PC-9 (cell line): ENCODE data around the gene ANKS1B.

ENCODE experiments used
- CTCF ChIP-seq: fragments of 200-600 bp; sonication (generic); conservative IDR thresholded peaks from 2 replicates; pipeline ENCODE4 v1.6.1; 2017; ENCODE audit warnings: mixed run types, antibody characterized with exemption, mild to moderate bottlenecking, moderate library complexity
- EZH2 ChIP-seq: fragments of 200-600 bp; sonication (generic); IDR thresholded peaks from 2 replicates; pipeline ENCODE4 v1.8.0; 2017; ENCODE audit warnings: antibody characterized with exemption, low read depth

DNA sequence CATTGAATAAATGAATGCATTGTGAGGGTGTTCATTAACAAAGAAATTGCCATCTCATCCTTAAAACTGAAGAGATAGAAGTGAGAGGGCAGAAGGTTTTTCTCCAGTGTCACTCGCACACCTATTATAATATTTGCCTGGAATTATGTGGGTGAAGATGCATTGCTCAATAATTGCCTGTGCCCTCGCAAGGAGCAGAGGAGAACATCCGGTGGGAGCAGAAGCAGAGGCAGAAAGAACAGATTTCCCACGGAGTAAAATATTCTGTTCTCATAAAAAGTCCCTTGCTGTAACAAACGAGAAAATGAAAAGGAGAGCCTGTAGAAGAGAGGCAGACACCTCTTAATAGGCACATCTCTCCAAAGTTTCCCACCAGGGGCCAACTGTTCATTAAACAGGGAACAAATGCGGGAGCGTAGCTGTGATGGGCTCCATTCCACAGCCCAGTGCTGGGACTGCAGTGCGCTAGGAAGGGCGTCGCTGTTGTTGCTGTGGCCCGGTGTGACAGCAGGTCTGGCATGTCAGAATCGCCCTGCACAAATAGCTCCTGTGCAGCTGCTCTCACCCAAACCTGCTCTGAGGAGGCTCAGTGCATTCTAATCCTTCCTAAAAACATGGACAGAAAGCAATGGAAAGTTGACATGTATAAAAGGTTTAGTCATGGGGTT, 979.8 kb downstream of the ANKS1B start:
- TF ChIP-seq CTCF (no peak), EZH2 (no peak)
